HG03103 (cell line): ENCODE measurements around the gene DUSP1.
A peak's percentile ranks its signal among the peaks of the same experiment; 100 is the strongest.

Experiments used
- ATAC-seq: cut with Tn5 transposase; IDR thresholded peaks from one replicate; pipeline ENCODE4 v1.9.1; 2021; ENCODE audit warnings: low read depth; ENCODE audit not compliant: unreplicated experiment

Gene DUSP1

GRCh38 chr5:172782169-172783039, 11.4 kb upstream of the DUSP1 start:
- no peak for ATAC-seq

- no peak for ATAC-seq
Observed at GRCh38 chr5:172779691-172780341, 8.8 kb upstream of the DUSP1 start.

- ATAC-seq = no peak
Observed at GRCh38 chr5:172777881-172778814, 7.2 kb upstream of the DUSP1 start.

- no peak for ATAC-seq
Observed at GRCh38 chr5:172776235-172776594, 5.2 kb upstream of the DUSP1 start.

- no peak for ATAC-seq
Observed at GRCh38 chr5:172775326-172776234, 4.6 kb upstream of the DUSP1 start.

- ATAC-seq = no peak
Observed at GRCh38 chr5:172774561-172775315, 3.7 kb upstream of the DUSP1 start.

GRCh38 chr5:172773481-172774469, 2.8 kb upstream of the DUSP1 start:
- no peak for ATAC-seq

GRCh38 chr5:172772112-172772906, 1.3 kb upstream of the DUSP1 start:
- ATAC-seq = peak; percentile 28

GRCh38 chr5:172771439-172772111, 580 bp upstream of the DUSP1 start:
- ATAC-seq = no peak

- no peak for ATAC-seq
Observed at GRCh38 chr5:172770374-172770674, 671 bp downstream of the DUSP1 start.

GRCh38 chr5:172769616-172770373, 1.2 kb downstream of the DUSP1 start:
- no peak for ATAC-seq

GRCh38 chr5:172769342-172769615, 1.7 kb downstream of the DUSP1 start:
- no peak for ATAC-seq

- ATAC-seq = no peak
Observed at GRCh38 chr5:172768573-172769341, 2.2 kb downstream of the DUSP1 start.

- ATAC-seq = no peak
Observed at GRCh38 chr5:172768098-172768572, 2.9 kb downstream of the DUSP1 start.

GRCh38 chr5:172766287-172767108, 4.5 kb downstream of the DUSP1 start:
- ATAC-seq = no peak
